HG03558 (cell line): Measurements from ENCODE around the gene GMPPA.

Experiments used
- ATAC-seq: cut with Tn5 transposase; IDR thresholded peaks from one replicate; pipeline ENCODE4 v1.9.1; 2021; ENCODE audit warnings: moderate number of reproducible peaks; ENCODE audit not compliant: unreplicated experiment; ENCODE audit errors: extremely low read depth

The GMPPA gene

DNA sequence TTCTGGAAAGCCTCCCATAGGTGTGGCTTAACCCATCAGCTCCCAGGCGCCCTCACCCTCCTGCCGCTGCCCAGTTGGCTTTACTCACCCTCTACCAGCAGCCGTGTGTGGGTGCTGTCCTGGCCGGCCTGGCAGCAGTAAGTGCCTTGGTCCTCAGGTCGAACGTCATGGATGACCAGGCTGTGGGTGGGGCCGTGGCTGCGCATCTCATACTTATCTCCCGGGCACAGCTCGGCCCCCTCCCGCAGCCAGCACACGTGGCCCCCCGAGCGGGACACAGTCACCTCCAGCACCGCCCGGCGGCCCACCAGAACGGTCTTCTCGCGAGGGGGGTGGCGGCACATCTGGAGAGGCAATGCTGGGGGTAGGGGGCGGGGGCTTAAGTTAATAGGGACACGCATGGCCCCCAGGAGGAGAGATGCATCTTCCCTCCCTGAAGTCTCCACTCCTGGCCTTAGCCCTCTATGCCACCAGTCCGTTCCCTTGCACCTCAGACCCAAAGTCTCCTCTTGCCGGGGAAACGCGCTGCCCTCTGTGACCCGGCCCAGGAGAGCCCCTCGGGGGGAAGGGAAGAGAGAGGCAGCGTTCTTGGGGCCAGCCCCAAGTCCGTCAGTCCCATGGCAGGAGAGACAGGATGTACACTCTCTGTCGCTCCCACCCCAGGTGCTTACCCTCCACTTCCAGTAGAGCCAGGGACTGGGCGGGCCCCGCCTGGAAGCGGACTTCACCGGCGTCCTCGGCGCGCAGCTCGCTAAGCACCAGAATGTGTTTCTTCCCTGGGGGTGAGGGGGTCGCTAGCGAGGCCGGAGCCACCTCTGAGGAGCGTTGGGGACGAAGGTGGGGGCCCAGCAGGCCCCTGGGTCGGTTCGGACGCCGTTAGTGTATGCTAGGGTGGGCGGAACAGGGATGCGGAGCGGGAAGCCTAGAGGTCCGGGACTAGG, 53.0 kb downstream of the GMPPA start:
- ATAC-seq, result no peak

DNA sequence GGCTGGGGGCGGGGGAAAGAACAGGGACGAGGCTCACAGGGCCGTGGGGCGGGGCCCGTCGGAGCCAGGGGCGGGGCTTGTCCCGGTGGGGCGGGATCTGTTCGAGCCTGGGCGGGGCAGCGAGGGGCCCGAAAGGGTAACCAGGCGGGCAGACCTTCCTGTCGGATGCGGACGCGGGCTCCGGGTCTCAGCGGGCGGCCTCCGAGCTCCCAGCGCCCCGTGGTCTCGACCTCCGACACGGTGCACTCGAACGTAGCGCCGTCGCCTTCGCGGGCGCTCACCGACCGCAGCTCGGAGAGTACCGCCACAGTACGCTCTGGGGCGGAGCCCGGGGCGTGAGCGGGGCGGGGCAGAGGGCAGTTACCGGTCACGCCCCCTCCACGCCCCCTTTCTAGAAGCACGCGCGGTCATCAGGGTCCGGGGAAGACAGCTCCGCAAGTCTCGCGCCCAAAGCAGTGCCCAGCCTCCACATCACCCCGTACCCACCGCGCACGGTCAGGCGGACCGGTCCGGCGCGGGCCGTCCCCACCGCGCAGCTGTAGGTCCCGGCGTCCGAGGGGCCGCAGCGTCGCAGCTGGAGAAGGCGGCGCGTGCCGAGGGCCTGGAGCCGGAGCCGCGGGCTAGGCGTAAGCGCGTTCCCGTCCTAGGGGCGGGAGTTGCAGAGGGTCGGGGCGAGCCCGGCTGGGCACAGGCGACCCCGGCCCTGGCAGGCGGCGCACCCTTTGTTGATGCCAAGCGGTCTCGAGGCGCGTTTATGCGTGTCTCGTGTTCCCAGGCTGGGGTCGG, 53.9 kb downstream of the GMPPA start:
- peak; percentile 76 for ATAC-seq

DNA sequence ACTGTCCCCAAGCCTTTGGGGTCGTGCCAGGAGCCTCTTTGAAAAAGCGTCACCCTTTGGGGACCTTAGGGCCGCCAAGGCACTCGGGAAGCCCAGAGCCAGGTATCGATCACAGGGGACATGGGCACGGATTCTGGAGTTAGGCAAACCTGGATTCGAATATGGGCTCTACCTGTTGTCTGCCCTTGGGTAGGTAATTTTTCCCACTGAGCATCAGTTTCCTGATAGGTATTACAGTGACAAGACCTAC, 54.4 kb downstream of the GMPPA start:
- no peak for ATAC-seq

DNA sequence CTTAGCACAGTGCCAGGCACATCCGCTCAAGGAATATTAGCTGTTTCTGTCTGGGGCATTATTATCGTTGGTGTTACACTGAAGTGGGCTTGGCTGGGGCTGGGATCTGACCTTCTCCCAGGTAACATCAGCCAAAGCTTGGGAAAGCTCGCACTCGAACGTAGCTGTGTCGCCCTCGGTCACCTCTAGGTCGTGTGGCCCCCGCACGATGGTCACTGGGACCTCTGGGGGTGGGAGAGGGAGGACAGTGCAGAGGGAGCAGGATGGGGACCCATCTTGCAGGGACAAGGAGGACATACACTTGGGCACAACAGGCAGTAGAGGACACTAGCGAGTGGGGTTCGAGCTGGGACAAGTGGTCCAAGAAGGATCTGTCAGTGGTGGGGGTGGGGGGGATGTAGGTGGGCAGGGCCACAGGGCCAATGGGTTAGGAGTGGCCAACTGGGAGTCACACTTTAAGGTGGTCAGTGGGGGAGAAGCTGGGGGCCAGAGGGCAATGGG, 54.8 kb downstream of the GMPPA start:
- no peak for ATAC-seq

DNA sequence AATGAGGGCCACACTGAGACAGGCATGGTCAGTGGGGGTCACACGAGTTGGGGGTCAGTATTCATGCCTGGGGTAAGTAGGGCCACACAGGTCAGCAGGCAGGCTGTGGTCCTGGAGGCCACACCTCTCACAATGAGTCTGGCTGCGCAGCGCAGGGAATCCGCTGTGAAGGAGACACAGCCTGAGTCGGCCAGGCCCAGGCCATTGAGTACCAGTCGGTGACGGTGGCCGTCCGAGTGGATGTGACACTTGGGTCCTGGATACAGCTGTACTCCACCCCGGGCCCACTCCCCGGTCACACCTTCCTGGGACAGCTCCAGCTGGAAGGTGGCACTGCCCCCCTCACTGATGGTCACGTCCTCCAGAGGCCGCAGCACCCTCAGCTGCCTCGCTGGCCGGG, 55.7 kb downstream of the GMPPA start:
- no peak for ATAC-seq

DNA sequence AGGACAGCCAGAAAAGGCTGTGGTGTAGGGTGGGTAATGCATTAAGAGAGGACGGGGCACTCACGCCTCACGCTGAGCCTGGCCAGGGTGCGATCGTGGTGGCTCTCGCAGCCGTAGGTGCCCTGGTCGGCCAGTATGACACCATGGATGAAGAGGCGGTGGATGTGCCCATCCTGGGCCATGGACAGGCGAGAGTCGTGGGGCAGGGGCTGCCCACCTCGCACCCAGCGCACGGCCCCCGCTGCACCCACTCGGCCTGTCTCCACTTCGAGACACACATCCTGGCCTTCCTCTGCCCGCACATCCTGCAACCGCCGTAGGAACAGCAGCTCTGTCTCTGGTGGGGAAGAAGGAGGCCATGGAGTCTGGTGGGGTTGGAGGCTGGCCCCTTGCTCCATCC, 57.3 kb downstream of the GMPPA start:
- ATAC-seq, result no peak

DNA sequence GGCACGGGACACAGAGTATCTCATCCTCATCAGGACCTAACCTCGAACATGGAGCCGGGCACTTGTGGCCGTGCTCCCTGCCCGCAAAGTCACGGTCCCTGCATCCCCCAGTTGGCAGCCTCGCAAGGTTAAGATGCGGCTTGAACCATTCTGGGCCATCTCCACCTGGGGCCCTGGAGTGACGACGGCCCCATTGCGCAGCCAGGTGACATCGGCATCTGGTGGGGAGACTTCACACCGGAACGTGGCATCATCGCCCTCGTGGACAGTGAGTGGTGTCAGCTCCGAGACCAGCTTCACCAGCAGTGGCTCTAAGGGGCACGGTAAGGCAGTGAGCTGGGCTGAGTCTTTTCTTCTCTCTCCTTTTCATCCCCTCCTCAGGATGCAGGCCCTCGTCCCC, 57.7 kb downstream of the GMPPA start:
- no peak for ATAC-seq
